Endothelial cell of umbilical vein (primary cell): ENCODE results near the gene ACVRL1. TPM values are rescaled to one million over a fixed set of nuclear protein-coding genes. Genes with fewer than 3 reads are reported as not detected.
A peak's percentile ranks its signal among the peaks of the same experiment; 100 is the strongest.

Experiments
- BruUV-seq: library from RNA; stranded (reverse); fragments of 400-500 nt; replicated peaks from 2 replicates; lab custom pipeline; 2021; lab: Mats Ljungman, UMichigan
- CTCF ChIA-PET: fragments of 300-600, 350-600 bp; sonication (Branson Sonifier 250); formaldehyde crosslinking; loops from one replicate; lab custom pipeline; 2021; ENCODE audit warnings: antibody characterized with exemption, inconsistent platforms; lab: Charles Lee
- POLR2A ChIA-PET: fragments of 300-600, 350-600 bp; sonication (Branson Sonifier 250); formaldehyde crosslinking; loops from one replicate; lab custom pipeline; 2021; ENCODE audit warnings: antibody characterized with exemption, inconsistent platforms; lab: Charles Lee
- DNase-seq: peaks from one replicate; pipeline ENCODE4 v3.0.0-alpha.2; 2011; ENCODE audit warnings: low read depth, low spot score
- FAIRE-seq: peaks from 2 replicates; lab custom pipeline; 2011; peaks lifted over from hg19 to GRCh38; lab: Jason Lieb, UNC
- H2AFZ ChIP-seq: 2 replicates; pipeline ENCODE4 v1.6.0; 2012; ENCODE audit warnings: low read depth, low read length, control low read depth, inconsistent platforms
- H3K27ac ChIP-seq: 2 replicates; pipeline ENCODE4 v1.5.1; 2011; ENCODE audit warnings: low read depth, mild to moderate bottlenecking, control low read depth, low read length, moderate library complexity; ENCODE audit not compliant: insufficient read depth
- H3K27me3 ChIP-seq, 2 experiments: 2 replicates each; pipeline versions ENCODE4 v1.6.0 to v1.6.1; 2011; ENCODE audit warnings: low read length in 2 of 2, mixed read lengths in 1 of 2; ENCODE audit not compliant: control insufficient read depth in 2 of 2, insufficient read depth in 2 of 2
- H3K36me3 ChIP-seq, 2 experiments: 2 replicates in 1 of 2; 3 replicates in 1 of 2; pipeline ENCODE4 v1.5.1; 2011; ENCODE audit warnings: low read length in 2 of 2, mild to moderate bottlenecking in 1 of 2, moderate library complexity in 1 of 2; ENCODE audit not compliant: control insufficient read depth in 2 of 2, insufficient read depth in 2 of 2; ENCODE audit errors: extremely low read depth in 1 of 2
- H3K4me1 ChIP-seq: 3 replicates; pipeline ENCODE4 v1.5.1; 2011; ENCODE audit warnings: mild to moderate bottlenecking, low read length; ENCODE audit not compliant: control insufficient read depth, insufficient read depth; ENCODE audit errors: extremely low read depth
- H3K4me2 ChIP-seq: 2 replicates; pipeline ENCODE4 v1.6.1; 2011; ENCODE audit warnings: low read length, control low read depth, mixed read lengths; ENCODE audit not compliant: insufficient read depth
- H3K4me3 ChIP-seq, 3 experiments: fragments of 200-600 bp in 1 of 3; sonication (generic), shearing (Covaris generic) in 1 of 3; replicated peaks in 1 of 3; 2 replicates each; pipeline ENCODE4 v1.5.1; 2011 to 2016; ENCODE audit warnings: control low read depth in 3 of 3, low read length in 3 of 3, mild to moderate bottlenecking in 2 of 3, inconsistent platforms in 1 of 3, low read depth in 1 of 3, moderate library complexity in 1 of 3; ENCODE audit not compliant: insufficient read depth in 1 of 3
- H3K79me2 ChIP-seq: 2 replicates; pipeline ENCODE4 v1.6.0; 2012; ENCODE audit warnings: low read length, inconsistent platforms; ENCODE audit not compliant: control insufficient read depth, insufficient read depth
- H3K9ac ChIP-seq: replicated peaks from 2 replicates; pipeline ENCODE3; 2011; ENCODE audit warnings: low read length, control low read depth; ENCODE audit not compliant: insufficient read depth; ENCODE audit errors: extremely low read depth
- H3K9me1 ChIP-seq: replicated peaks from 3 replicates; pipeline ENCODE4 v1.6.0; 2011; ENCODE audit warnings: mild to moderate bottlenecking, low read length; ENCODE audit not compliant: control insufficient read depth, insufficient read depth; ENCODE audit errors: extremely low read depth
- H3K9me3 ChIP-seq: replicated peaks from 2 replicates; pipeline ENCODE4 v1.5.1; 2012; ENCODE audit warnings: low read length, inconsistent platforms; ENCODE audit not compliant: control insufficient read depth, insufficient read depth
- H4K20me1 ChIP-seq: replicated peaks from 2 replicates; pipeline ENCODE3; 2011; ENCODE audit warnings: mild to moderate bottlenecking, low read length; ENCODE audit not compliant: control insufficient read depth, insufficient read depth; ENCODE audit errors: extremely low read depth
- CTCF ChIP-seq, 2 donors: IDR thresholded peaks; 1 replicate in 1 of 2; 2 replicates in 1 of 2; pipeline ENCODE4 v1.5.1; 2011; ENCODE audit warnings: low read length in 2 of 2, mild to moderate bottlenecking in 2 of 2, moderate library complexity in 2 of 2, control low read depth in 1 of 2, inconsistent platforms in 1 of 2, low read depth in 1 of 2; ENCODE audit not compliant: insufficient read depth in 1 of 2; ENCODE audit errors: extremely low read depth in 1 of 2
- EZH2 ChIP-seq: IDR thresholded peaks from 2 replicates; pipeline ENCODE4 v1.6.1; 2012; ENCODE audit warnings: borderline replicate concordance, low read depth, mild to moderate bottlenecking, moderate library complexity, low read length, inconsistent platforms; ENCODE audit not compliant: severe bottlenecking
- FOS ChIP-seq: IDR thresholded peaks from 2 replicates; pipeline ENCODE4 v1.6.1; 2011; ENCODE audit warnings: mild to moderate bottlenecking, low read length, moderate library complexity, borderline replicate concordance; ENCODE audit not compliant: insufficient read depth
- GATA2 ChIP-seq: IDR thresholded peaks from 2 replicates; pipeline ENCODE4 v1.7.0; 2011; ENCODE audit warnings: low read depth, mild to moderate bottlenecking, moderate library complexity, mixed read lengths, low read length; ENCODE audit not compliant: insufficient read length, insufficient read depth
- MAX ChIP-seq: IDR thresholded peaks from 2 replicates; pipeline ENCODE4 v1.6.1; 2011; ENCODE audit not compliant: insufficient read depth, insufficient read length
- MYC ChIP-seq: IDR thresholded peaks from one replicate; pipeline ENCODE4 v1.6.1; 2011; ENCODE audit warnings: mild to moderate bottlenecking, low read depth, low read length
- POLR2A ChIP-seq: IDR thresholded peaks from 2 replicates; pipeline ENCODE4 v1.6.1; 2012; ENCODE audit warnings: low read depth, mild to moderate bottlenecking, control low read depth, low read length
- POLR2AphosphoS5 ChIP-seq: IDR thresholded peaks from 2 replicates; pipeline ENCODE4 v1.6.1; 2012; ENCODE audit warnings: low read depth, mild to moderate bottlenecking, control low read depth, low read length, moderate library complexity; ENCODE audit not compliant: insufficient read depth
- dilution Hi-C: fragments of 300-500 bp; cut with MboI; formaldehyde crosslinking; loops from one replicate; pipeline ENCODE4 v1.15.0; 2019; ENCODE audit warnings: low sequenced_read_pairs; ENCODE audit not compliant: extremely low pct_ligation_motif_present
- intact Hi-C: fragments of 100-400 bp; cut with micrococcal nuclease; formaldehyde crosslinking; loops from one replicate; pipeline ENCODE4 v1.10.0; 2022
- polyA plus RNA-seq, 4 experiments: library from polyadenylated mRNA; depleted of rRNA in 3 of 4; stranded (reverse) in 3 of 4; unstranded in 1 of 4; fragments of >200 nt; gene quantifications; 2 replicates each; pipeline versions ENCODE4 v1.2.1 to v1.2.3, GENCODE V29; 2011 to 2012; ENCODE audit warnings: missing spikeins in 1 of 4
- total RNA-seq: library from RNA; stranded (reverse); gene quantifications from 2 replicates; pipeline ENCODE4 v1.2.3, GENCODE V29; 2021

The ACVRL1 gene
- total and polyA plus RNA-seq, 2 donors (not counting 3 experiments of a cell fraction or from before 2014, with no cell fraction given) = 355 to 404 TPM

DNA sequence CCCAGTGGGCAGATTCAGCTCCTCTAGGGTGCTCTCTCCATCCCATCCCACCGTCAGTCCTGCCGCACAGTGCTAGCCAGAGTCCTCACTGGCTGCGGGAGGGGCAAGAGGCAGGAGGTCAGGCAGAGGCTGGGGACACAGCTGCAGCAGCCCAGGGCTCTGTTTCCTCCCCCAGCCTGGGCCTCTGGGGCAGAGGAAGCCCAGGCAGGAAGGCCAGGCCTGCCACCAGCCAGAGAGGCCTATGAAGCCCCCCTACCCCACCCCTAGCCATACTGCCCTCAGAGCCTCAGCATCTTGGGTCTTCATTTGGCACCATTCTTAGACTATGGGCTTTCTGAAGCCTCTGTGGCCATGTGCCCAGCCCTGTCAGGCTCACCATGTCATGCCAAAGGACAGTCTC is 3.4 kb downstream of the ACVRL1 start:
- H3K9me3 ChIP-seq = no peaks in the 10 kb centered on the region
- no peaks in the 10 kb centered on the region for H3K27me3 ChIP-seq
- H3K27ac ChIP-seq = peak overlapping the region; percentile 99
- H3K9ac ChIP-seq = peak overlapping the region; percentile 95
- peak; percentile 49 for DNase-seq
- H2AFZ ChIP-seq = no peak overlapping the region
- H3K4me1 ChIP-seq = peaks cover 68% of the 10 kb centered on the region
- peaks cover 83% of the 10 kb centered on the region for H3K79me2 ChIP-seq
- intact Hi-C loops = loop anchor here (1.0 kb wide), 1 partner anchor 12 kb away; no protein-coding TSS in a partner anchor
- TF ChIP-seq GATA2 = no peak
- no peak for TF ChIP-seq CTCF (IDR thresholded peaks at IDR 0.05; ENCODE audit: extremely low read depth in 1 of 2, insufficient read depth in 1 of 2, low read depth in 1 of 2, low read length in 2 of 2)
- TF ChIP-seq POLR2AphosphoS5 = peak; percentile 13
- peak; percentile 53 for TF ChIP-seq POLR2A
- BruUV-seq = no TSS peak
- ChIA-PET POLR2A (interaction anchor here (0.6 kb wide), 1 partner anchor 98 kb away, joined by 4 read pairs; no protein-coding TSS in a partner anchor), CTCF (interaction anchor here (1.0 to 11.4 kb wide), 6 partner anchors 8 to 115 kb away, joined by 4 to 286 read pairs (median 8); no protein-coding TSS in a partner anchor)
- H3K9me1 ChIP-seq = no peaks in the 10 kb centered on the region
- H4K20me1 ChIP-seq = no peaks in the 10 kb centered on the region
- peaks cover 12 to 23% of the 10 kb centered on the region in 2 experiments for H3K36me3 ChIP-seq
- H3K4me2 ChIP-seq = peak overlapping the region; percentile 96
- peak; percentile 75 for FAIRE-seq
- dilution Hi-C loops = no loop called here
- peak overlapping the region in 2 of 3 experiments; percentile 85 to 92 for H3K4me3 ChIP-seq

GRCh38 chr12:51911307-51911706 is 4.0 kb downstream of the ACVRL1 start:
- Histone ChIP-seq H2AFZ (no peak overlapping the region), H3K9me1 (no peaks in the 10 kb centered on the region), H3K4me3 (peak overlapping the region in 1 of 3 experiments; percentile 6), H3K9ac (peak overlapping the region; percentile 56), H3K4me1 (peaks cover 63% of the 10 kb centered on the region), H3K27me3 (no peaks in the 10 kb centered on the region), H4K20me1 (no peaks in the 10 kb centered on the region), H3K36me3 (peaks cover 17 to 29% of the 10 kb centered on the region in 2 experiments), H3K4me2 (peak overlapping the region; percentile 96), H3K27ac (peak overlapping the region; percentile 99), H3K79me2 (peaks cover 89% of the 10 kb centered on the region), H3K9me3 (no peaks in the 10 kb centered on the region)
- intact Hi-C loops (no loop called here), dilution Hi-C loops (no loop called here)
- DNase-seq (peak; percentile 36), FAIRE-seq (no peak)
- TSS peak; percentile 16 for BruUV-seq
- CTCF ChIA-PET = interaction anchor here (0.9 to 11.4 kb wide), 10 partner anchors 8 to 491 kb away, joined by 3 to 286 read pairs (median 4); no protein-coding TSS in a partner anchor
- POLR2A ChIA-PET = interaction anchor here (1.0 to 2.1 kb wide), 5 partner anchors 11 to 96 kb away, joined by 3 to 12 read pairs (median 6); partner anchors contain the start of gene TAMALIN
- TF ChIP-seq MAX (no peak), CTCF (IDR thresholded peaks at IDR 0.05; ENCODE audit: extremely low read depth in 1 of 2, insufficient read depth in 1 of 2, low read depth in 1 of 2, low read length in 2 of 2) (no peak), MYC (no peak), EZH2 (no peak), POLR2AphosphoS5 (no peak), FOS (no peak)
